COR-L47 (cell line): ENCODE results near the gene RRAGA.
"Not testable (repeated sequence)": the region's sequence is repeated elsewhere in the genome, so short reads cannot be mapped to it uniquely, and the experiment has no call there.

Experiments used
- DNase-seq: peaks from one replicate; lab custom pipeline; 2025; lab: John Stamatoyannopoulos, UW

The RRAGA gene, protein sequence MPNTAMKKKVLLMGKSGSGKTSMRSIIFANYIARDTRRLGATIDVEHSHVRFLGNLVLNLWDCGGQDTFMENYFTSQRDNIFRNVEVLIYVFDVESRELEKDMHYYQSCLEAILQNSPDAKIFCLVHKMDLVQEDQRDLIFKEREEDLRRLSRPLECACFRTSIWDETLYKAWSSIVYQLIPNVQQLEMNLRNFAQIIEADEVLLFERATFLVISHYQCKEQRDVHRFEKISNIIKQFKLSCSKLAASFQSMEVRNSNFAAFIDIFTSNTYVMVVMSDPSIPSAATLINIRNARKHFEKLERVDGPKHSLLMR

DNA sequence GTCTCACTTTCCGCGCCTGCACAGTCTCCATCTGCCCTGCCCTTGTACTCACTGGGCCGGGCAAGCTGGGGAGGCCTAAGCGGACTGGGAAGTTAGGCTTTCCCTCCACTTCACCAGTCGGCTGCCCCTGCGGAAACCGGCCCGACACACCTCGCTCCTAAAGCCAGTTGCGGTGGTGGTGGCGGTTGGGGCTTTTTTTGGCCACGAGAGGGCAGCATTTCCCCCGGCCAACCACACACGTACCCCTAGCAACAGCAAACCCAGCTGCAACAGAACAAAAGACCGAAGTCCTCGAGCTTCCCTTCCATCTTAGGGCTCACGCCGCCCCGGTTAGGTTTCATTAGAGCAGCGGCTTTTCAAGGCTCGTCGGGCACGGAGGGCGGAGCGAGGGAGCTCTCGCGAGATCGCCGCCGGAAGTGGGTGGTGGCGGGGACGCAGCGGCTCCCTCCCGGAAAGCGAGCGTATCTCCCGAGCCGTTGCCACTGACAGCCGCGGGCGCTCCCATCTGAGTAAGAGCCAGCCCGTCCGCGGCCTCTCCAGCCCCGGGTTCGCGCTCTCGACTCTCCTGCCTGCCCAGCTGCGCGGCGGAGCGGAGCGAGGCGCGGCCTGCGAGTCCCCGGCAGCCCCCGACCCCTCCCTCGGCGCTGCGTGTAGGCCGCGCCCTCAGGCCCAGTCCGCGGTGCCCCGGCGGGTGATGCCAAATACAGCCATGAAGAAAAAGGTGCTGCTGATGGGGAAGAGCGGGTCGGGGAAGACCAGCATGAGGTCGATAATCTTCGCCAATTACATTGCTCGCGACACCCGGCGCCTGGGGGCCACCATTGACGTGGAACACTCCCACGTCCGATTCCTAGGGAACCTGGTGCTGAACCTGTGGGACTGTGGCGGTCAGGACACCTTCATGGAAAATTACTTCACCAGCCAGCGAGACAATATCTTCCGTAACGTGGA, at the start of gene RRAGA:
Gene RRAGA, plus strand, starts transcription at position 462 of the 951 bp plus-strand sequence. Its CDS starts 233 bp downstream, at position 695.
- DNase-seq: peak; percentile 96

DNA sequence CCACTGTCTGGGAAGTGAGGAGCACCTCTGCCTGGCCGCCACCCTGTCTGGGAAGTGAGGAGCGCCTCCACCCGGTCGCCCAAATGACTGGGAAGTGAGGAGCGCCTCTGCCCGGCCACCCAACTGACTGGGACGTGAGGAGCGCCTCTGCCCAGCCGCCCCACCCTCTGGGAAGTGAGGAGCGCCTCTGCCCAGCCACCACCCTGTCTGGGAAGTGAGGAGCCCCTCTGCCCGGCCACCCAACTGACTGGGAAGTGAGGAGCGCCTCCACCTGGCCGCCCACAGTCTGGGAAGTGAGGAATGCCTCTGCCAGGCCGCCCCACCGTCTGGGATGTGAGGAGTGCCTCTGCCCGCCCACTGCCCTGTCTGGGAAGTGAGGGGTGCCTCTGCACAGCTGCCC, 49.1 kb upstream of the RRAGA start:
- DNase-seq: no peak

DNA sequence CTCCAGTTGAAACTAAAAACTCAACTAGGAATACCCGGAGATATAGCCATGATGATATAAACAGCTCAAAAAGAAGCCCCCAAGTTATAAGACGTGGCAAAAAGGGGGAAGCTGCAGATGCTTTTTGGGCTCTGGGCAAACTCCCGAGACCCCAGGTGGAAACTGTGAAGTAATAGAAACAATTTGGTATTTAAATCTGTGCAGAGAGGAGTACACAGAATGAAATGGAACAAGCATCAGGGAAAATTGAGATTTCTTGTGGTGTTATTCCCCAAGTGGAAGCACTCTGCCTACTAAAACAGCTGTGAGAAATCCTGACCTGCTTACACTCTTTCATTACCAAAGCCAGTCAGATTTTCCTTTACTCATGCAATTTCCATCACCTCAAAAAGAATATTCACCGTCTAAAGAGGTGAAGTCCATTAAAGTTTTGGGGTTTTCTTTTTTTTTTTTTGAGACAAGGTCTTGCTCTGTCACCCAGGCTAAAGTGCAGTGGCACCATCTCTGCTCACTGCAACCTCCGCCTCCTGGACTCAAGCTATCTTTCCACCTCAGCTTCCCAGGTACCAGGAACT, 39.7 kb upstream of the RRAGA start:
- no peak for DNase-seq

DNA sequence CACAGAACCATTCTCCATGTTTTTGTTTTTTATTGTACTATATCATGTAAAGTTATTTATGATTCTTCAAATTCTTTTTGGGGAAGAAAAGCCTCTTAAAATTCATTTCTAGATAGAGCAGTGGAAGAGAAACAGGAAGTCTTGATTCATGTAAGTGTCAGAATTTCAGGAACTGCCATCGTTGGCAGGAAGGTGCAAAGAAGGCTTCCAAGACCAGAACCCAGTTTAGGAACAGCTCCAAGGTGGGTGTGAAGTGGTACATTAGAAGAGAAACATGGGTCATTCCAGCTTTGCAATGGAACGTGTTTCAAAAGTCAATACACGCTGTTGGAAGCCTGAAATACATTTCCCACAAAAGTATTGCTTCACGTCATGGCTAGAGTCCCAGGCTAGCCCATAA, 31.0 kb upstream of the RRAGA start:
- no peak for DNase-seq

DNA sequence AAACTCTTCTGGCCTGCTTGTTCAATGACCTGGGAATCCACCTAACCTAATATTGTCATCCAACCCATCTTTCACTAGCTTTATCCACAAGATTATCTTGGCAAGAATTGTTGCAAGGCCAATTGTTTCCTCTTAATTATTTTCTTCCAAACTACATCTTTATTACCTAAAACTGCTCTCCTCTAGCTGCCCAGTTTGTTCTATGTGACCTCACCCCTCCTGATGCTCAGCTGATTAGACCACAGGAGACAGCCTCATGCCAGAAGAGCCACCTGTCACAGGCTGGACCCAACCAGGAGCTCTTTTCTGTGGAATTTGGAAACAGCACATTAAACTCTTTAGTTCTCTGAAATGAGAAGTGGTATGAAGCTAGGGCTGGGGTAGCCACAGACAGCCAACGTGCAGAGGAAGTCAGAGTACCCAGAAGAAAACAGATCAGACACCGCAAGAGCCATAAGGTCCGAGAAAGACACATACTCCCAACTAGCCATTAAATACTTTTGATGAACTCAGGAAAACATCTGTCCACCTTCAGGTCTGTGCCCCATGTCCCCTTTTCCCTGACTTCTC, 28.3 kb upstream of the RRAGA start:
- DNase-seq: no peak

DNA sequence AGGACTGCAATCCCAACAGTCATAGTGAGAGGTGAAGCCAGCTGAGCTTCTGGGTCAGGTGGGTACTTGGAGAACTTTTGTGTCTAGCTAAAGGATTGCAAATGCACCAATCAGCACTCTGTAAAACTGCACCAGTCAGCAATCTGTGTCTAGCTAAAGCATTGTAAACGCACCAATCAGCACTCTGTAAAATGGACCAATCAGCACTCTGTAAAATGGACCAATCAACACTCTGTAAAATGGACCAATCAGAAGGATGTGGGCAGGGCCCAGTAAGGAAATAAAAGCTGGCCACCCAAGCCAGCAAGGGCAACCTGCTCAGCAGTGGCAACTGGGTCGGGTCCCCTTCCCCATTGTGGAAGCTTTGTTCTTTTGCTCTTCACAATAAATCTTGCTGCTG, 27.6 kb upstream of the RRAGA start:
- not testable (repeated sequence) for DNase-seq

DNA sequence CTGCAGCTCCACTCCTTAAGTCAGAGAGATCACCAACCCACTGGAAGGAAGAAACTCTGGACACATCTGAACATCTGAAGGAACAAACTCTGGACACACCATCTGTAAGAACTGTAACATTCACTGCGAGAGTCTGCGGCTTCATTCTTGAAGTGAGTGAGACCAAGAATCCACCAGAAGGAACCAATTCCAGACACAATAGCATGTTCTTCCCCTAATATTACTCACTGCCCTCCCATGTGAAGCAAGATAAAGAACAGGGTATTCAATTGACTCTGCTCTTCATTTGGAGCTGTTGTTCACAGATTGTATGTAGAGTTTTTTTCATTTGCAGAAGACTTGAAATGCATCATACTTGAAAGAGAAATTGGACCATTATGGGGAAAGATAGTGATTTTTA, 27.0 kb upstream of the RRAGA start:
- DNase-seq: no peak

DNA sequence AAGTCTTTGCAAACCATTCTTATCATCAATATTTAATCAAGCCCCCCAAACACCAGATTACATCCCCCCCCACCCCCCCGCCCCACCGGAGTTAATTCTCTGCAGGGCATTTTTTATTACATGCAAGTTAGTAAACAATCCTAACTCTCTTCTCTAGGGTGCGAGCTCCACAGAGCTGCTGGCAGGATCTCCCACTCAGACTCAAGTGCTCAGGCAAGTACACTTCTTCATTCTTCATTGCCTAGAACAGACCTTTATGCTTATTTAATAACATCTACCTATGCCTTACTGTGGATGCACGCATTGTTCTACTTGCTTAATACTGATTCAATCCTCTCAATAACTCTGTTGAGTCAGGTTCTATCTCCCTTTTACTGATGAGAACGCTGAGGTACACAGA, 26.1 kb upstream of the RRAGA start:
- no peak for DNase-seq

DNA sequence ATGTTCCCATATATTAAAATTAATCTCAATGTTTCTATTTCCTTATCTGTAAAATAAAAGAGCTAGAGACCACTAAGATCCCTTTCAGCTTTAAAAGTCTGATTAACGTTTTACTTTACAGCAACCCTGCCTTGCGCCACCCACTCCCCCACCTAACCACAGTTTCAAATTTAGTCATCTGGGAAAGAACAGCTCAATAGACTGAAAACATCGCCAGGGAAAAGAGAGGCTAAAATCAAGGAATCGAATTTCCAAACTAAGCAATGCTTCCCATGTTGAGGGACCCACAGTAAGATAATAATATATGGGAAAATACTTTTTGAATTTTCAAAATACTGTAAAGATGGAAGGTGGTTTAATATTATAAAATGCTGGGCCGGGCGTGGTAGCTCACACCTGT, 22.9 kb upstream of the RRAGA start:
- DNase-seq: no peak

DNA sequence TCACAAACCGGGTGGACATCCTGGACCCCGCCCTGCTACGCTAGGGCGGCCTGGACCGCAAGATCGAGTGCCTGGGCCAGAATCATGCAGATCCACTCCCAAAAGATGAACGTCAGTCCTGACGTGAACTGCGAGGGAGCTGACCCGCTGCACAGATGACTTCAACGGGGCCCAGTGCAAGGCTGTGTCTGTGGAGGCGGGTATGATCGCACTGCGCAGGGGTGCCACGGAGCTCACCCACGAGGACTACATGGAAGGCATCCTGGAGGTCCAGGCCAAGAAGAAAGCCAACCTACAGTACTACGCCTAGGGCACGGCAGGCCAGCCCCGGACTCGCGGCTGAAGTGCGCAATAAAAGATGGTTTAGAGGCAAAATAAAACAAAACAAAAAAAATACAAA, 21.4 kb upstream of the RRAGA start:
- DNase-seq: no peak

DNA sequence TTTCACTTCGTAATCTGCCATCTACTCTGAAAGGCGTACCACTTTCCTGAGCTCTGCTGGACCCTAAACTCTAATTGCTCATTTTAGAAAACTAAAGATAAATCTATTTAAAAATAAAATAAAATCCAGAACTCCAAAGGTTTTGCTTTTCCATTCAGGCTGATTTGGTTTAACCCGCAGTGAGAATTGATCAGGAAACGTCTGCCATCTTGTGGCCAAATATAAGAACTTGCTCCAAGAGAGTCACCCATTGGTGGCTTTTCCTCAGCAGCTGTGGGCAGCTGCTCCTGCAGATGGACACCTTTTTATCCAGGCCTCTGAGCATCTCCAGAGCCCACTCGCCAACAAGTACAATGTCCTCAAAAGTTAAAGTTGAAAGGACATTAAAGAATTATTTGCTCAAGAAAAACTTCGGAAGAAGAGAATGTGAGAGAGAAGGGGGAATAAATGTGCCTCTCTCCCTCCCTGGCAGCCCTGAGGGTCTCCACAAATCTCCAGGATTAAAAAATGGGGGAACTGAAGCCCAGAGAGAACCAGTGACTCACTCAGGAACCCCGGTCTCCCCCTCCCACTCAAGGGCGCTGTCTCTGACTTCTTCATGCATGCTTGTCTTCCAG, 20.3 kb upstream of the RRAGA start:
- DNase-seq: peak; percentile 69

DNA sequence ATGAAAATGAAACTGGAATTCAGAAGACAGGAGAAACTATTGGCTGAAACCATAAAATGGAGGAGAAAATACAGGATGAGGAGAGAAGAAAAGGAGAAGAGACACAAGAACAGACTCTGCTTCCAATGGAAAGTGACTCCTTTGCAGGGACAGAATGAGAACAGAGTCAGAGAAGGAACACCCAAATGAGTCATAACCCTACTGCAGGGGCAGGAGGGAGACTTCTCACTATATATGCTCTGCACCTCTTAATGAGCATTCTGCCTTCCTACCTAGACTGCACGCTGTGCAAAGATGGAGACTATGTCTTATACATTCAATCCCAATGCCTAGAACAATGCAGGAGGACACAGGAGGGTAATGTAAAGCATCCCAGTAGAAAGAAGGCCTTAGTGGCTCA, 18.3 kb upstream of the RRAGA start:
- no peak for DNase-seq

DNA sequence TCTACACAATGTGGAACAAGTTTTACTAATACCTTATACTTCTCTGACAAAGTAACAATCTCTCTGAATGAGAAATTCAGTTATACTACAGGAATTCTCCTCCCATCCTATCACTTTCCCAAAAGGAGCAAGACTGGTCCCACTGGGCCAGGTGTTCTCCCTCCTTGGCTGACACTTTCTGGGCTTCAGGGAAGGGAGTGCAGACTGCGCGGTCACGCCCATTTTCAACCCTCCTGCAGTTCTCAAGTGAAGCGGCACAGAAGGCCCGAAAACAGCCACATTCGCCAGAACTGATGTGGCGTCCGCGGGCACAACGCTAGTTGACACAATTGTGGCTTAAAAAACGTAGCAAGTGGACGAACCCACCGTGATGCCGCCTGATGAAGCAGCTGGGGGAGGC, 16.8 kb upstream of the RRAGA start:
- DNase-seq: no peak

DNA sequence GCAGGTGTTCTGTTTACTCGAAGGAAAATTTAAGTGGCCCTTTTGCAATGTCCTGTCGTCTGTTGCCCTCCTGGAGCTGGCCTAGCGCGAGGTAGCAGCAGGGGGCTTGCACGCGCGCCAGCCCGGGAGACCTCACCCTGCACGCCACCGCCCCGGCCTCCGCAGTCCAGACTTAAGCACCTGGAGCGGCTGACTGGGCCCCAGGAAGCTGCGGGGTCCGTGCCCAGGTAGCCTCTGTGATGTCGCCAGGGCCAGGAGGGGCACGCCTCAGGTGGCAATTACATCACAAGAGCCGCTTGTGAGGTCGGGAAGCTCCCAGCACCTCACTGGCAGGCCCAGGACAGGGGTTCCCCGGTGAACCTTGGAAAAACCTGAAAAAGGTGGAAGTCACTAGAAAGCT, 16.2 kb upstream of the RRAGA start, which contains the start of gene SAXO1:
Gene SAXO1, minus strand, starts transcription at position 195 of the 400 bp plus-strand sequence. CDS start 301 bp downstream, outside the sequence.
- no peak for DNase-seq

DNA sequence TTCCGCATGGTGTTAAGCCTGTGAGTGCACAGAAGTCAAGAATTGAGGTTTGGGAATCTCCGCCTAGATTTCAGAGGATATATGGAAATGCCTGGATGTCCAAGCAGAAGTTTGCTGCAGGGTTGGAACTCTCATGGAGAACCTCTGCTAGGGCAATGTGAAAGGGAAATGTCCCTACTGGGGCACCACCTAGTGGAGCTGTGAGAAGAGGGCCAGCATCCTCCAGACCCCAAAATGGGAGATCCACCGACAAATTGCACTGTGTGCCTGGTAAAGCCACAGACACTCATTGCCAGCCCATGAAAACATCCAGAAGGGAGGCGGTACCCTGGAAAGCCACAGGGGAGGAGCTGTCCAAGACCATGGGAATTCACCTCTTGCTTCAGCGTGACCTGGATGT, 12.6 kb upstream of the RRAGA start:
- DNase-seq: no peak

DNA sequence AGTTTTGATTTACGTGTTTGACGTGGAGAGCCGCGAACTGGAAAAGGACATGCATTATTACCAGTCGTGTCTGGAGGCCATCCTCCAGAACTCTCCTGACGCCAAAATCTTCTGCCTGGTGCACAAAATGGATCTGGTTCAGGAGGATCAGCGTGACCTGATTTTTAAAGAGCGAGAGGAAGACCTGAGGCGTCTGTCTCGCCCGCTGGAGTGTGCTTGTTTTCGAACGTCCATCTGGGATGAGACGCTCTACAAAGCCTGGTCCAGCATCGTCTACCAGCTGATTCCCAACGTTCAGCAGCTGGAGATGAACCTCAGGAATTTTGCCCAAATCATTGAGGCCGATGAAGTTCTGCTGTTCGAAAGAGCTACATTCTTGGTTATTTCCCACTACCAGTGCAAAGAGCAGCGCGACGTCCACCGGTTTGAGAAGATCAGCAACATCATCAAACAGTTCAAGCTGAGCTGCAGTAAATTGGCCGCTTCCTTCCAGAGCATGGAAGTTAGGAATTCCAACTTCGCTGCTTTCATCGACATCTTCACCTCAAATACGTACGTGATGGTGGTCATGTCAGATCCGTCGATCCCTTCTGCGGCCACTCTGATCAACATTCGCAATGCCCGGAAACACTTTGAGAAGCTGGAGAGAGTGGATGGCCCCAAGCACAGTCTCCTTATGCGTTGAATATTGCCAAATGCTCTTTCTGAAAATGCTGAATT, 850 bp downstream of the RRAGA start:
- DNase-seq: no peak

DNA sequence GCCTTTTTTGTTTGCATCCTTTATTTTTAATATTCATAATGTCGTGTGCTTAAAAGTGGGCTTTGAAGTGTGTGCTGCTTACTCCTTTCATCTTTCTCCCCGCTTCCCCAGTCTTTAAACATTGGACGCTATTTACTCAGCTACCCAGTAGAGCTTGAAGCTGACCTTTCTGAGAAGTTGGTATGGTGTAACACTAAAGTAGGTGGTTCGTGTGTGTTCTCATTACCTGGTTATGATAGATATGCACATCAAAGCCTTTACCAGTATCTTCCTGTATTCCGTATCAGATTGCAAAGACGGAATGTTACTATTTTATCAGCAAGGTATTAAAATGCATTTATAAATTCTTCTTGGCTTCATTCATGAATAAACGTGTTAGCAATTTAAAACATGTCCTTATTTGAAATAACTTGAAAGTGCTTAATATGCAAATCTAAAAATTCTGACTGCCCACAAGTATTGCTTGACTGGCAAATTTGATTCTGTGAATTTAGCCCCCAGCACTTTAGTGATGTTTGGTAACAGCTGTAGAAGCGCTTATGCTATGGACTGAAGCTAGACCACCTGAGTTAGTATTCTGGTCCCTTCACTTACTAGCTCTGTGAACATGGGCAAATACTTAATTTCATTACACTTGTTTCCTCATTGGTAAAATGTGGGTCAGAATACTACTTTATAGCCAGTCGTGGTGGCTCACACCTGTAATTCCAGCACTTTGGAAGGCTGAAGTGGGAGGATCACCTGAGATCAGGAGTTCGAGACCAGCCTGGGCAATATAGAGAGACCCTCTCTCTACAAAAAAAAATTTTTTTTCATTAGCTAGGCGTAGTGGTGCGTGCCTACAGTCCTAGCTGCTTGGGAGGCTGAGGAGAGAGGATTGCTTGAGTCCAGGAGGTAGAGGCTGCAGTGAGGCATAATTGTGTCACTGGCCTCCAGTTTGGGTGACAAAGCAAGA, 1.7 kb downstream of the RRAGA start:
- no peak for DNase-seq

DNA sequence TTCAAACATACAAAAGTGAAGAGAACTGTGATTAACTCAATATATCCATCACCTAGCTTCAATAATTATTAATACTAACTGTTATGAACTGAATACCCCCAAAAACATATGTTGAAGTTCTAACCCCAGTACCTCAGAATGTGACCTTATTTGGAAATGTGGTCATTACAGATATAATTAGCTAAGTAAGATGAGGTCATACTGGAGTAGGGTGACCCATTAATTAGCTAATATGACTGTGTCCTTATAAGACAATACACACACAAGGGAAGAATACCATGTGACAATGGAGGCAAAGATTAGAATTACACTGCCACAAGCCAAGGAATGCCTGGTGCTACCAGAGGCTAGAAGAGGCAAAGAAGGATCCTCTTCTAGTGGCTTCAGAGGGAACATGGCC, 7.8 kb downstream of the RRAGA start:
- DNase-seq: no peak

DNA sequence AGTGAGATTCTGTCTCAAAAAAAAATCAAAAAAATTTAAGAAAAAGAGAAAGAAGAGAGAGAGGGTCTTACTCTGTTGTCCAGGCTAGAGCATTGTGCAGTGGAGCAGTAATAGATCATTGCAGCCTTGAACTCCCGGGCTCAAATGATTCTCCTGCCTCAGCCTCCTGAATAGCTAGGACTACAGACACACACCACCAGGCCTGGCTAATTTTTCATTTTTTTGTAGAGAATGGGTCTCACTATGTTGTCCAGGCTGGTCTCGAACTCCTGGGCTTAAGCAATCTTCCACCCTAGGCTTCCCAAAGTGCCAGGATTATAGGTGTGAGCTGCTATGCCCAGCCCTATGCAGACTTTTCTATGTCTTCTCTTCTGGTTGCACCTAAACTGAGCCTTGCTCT, 25.0 kb downstream of the RRAGA start:
- no peak for DNase-seq

DNA sequence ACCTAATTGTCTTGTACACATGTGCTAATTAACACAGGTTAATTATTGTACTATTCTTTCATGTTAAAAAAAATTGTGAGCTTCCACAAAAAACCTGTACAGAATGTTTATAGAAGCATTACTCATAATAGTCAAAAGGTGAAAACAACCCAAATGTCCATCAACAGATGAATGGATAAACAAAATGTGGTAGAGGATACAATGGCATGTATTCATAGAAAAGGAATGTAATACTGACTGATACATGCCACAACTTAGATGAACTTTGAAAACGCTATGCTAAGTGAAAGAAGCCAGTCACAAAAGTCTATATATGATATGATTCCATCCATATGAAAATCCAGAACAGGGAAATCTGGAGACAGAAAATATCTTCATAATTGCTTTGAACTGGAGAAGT, 25.6 kb downstream of the RRAGA start:
- DNase-seq: no peak
